Esophagus squamous epithelium (tissue), 5 donors: ENCODE measurements around the gene PPM1N. TPM values are rescaled to one million over a fixed set of nuclear protein-coding genes. Genes with fewer than 3 reads are reported as not detected.
A peak's percentile ranks its signal among the peaks of the same experiment; 100 is the strongest.

Experiments used
- DNase-seq: peaks from one replicate; lab custom pipeline; 2025; lab: John Stamatoyannopoulos, UW
- H3K27ac ChIP-seq, 4 donors: fragments of 200-600 bp; sonication (generic); one replicate each; pipeline ENCODE4 v1.5.1; 2016 to 2019; ENCODE audit warnings: mild to moderate bottlenecking in 1 of 4
- H3K27me3 ChIP-seq, 4 donors: fragments of 200-600 bp; sonication (generic); 1 replicate in 3 of 4; 2 replicates in 1 of 4; pipeline versions ENCODE4 v1.5.1 to v1.6.0; 2017 to 2021; ENCODE audit warnings: antibody characterized with exemption in 1 of 4
- H3K36me3 ChIP-seq, 3 donors: fragments of 200-600 bp; sonication (generic); one replicate each; pipeline ENCODE4 v1.5.1; 2016 to 2019
- H3K4me1 ChIP-seq, 3 donors: fragments of 200-600 bp; sonication (generic); one replicate each; pipeline ENCODE4 v1.5.1; 2017 to 2019
- H3K4me3 ChIP-seq, 4 donors: fragments of 200-600 bp; sonication (generic); 1 replicate in 3 of 4; 2 replicates in 1 of 4; pipeline ENCODE4 v1.5.1; 2016 to 2019; ENCODE audit warnings: mild to moderate bottlenecking in 2 of 4, moderate library complexity in 1 of 4
- H3K9me3 ChIP-seq, 3 donors: fragments of 200-600 bp; sonication (generic); one replicate each; pipeline ENCODE4 v1.5.1; 2016 to 2019
- POLR2A ChIP-seq, 4 donors: fragments of 450-650 bp; IDR thresholded peaks; one replicate each; pipeline ENCODE4 v1.6.1; 2017; ENCODE audit warnings: antibody characterized with exemption in 4 of 4, mild to moderate bottlenecking in 4 of 4, moderate library complexity in 3 of 4
- WGBS, 2 donors: methylation state at CpG; one replicate each; pipeline ENCODE4 v1.1.5; 2018; 5-methylcytosine and 5-hydroxymethylcytosine counted together
- intact Hi-C: fragments of 100-400 bp; cut with DNase I; formaldehyde crosslinking; loops from one replicate; pipeline ENCODE4 v1.15.0; 2022
- total RNA-seq, 4 donors: library from RNA; depleted of rRNA; stranded (reverse); fragments of >200 nt; gene quantifications; one replicate each; pipeline ENCODE4 v1.1.0, GENCODE V29; 2016
- TF ChIP-seq, protein P1 (sequence below), 6 experiments: fragments of 450-650 bp in 4 of 6; fragments of 200-600 bp in 2 of 6; sonication (generic) in 2 of 6; IDR thresholded peaks; one replicate each; pipeline ENCODE4 v1.5.1; 2016 to 2019; ENCODE audit warnings: antibody characterized with exemption in 6 of 6, mild to moderate bottlenecking in 4 of 6, moderate library complexity in 4 of 6
- donor health status: DM: yes; HTN: yes; CAD: no.

PPM1N gene
- total RNA-seq, 4 donors from 2014 or later = 1.8 to 6.7 (median 4.0) TPM

GRCh38 chr19:45475537-45476291 lies 22.5 kb upstream of the PPM1N start:
- no peak overlapping the region for H3K4me3 ChIP-seq
- H3K36me3 ChIP-seq = no peaks in the 10 kb centered on the region
- TF ChIP-seq, protein P1, sequence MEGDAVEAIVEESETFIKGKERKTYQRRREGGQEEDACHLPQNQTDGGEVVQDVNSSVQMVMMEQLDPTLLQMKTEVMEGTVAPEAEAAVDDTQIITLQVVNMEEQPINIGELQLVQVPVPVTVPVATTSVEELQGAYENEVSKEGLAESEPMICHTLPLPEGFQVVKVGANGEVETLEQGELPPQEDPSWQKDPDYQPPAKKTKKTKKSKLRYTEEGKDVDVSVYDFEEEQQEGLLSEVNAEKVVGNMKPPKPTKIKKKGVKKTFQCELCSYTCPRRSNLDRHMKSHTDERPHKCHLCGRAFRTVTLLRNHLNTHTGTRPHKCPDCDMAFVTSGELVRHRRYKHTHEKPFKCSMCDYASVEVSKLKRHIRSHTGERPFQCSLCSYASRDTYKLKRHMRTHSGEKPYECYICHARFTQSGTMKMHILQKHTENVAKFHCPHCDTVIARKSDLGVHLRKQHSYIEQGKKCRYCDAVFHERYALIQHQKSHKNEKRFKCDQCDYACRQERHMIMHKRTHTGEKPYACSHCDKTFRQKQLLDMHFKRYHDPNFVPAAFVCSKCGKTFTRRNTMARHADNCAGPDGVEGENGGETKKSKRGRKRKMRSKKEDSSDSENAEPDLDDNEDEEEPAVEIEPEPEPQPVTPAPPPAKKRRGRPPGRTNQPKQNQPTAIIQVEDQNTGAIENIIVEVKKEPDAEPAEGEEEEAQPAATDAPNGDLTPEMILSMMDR (IDR thresholded peaks at IDR 0.05) = no peak
- no peak for TF ChIP-seq POLR2A (IDR thresholded peaks at IDR 0.05)
- no peaks in the 10 kb centered on the region for H3K27me3 ChIP-seq
- DNase-seq = no peak
- no peak overlapping the region for H3K27ac ChIP-seq
- intact Hi-C loops = no loop called here
- 69 to 78% methylated on average over 6 of the region's 6 CpGs for WGBS, 2 donors
- no peaks in the 10 kb centered on the region for H3K9me3 ChIP-seq
- peaks cover 5 to 23% (median 8%) of the 10 kb centered on the region in 3 donors for H3K4me1 ChIP-seq

DNA sequence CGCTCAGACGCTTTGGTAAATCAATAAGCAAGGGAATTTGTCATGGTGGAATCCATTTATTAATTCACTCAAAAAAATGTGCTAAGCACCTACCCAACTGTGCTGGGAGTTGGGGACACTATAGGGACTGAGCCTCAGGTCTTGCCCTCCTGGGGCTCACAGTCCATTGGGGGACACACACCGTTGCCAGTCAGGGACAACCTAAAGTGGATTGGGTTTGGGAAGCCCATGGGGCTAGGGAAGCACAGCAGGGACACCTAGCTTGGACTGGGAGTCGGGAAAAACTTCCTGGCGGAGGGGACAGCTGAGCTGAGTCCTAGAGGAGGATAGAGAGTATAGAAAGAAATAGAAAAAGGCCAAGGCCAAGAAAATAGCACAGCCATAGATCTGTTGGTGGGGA lies 21.9 kb upstream of the PPM1N start:
- no peak overlapping the region for H3K27ac ChIP-seq
- no peaks in the 10 kb centered on the region for H3K9me3 ChIP-seq
- no peaks in the 10 kb centered on the region for H3K27me3 ChIP-seq
- DNase-seq = no peak
- no peak overlapping the region for H3K4me3 ChIP-seq
- intact Hi-C loops = no loop called here
- no peaks in the 10 kb centered on the region for H3K36me3 ChIP-seq
- WGBS, 2 donors = 59 to 76% methylated on average over 4 to 5 of the region's 5 CpGs
- TF ChIP-seq POLR2A (IDR thresholded peaks at IDR 0.05) = no peak
- TF ChIP-seq, protein P1 (IDR thresholded peaks at IDR 0.05) = no peak
- peaks cover 5 to 20% (median 6%) of the 10 kb centered on the region in 3 donors for H3K4me1 ChIP-seq

- DNase-seq = no peak
- no peak overlapping the region for H3K27ac ChIP-seq
- H3K4me3 ChIP-seq = no peak overlapping the region
- H3K4me1 ChIP-seq = peaks cover 5 to 20% (median 6%) of the 10 kb centered on the region in 3 donors
- WGBS, 2 donors = 54 to 57% methylated on average over 5 of the region's 5 CpGs
- TF ChIP-seq, protein P1 (IDR thresholded peaks at IDR 0.05) = no peak
- TF ChIP-seq POLR2A (IDR thresholded peaks at IDR 0.05) = no peak
- no peaks in the 10 kb centered on the region for H3K9me3 ChIP-seq
- H3K36me3 ChIP-seq = no peaks in the 10 kb centered on the region
- H3K27me3 ChIP-seq = no peaks in the 10 kb centered on the region
- intact Hi-C loops = no loop called here
Measured at GRCh38 chr19:45477186-45477585, 21.1 kb upstream of the PPM1N start.

DNA sequence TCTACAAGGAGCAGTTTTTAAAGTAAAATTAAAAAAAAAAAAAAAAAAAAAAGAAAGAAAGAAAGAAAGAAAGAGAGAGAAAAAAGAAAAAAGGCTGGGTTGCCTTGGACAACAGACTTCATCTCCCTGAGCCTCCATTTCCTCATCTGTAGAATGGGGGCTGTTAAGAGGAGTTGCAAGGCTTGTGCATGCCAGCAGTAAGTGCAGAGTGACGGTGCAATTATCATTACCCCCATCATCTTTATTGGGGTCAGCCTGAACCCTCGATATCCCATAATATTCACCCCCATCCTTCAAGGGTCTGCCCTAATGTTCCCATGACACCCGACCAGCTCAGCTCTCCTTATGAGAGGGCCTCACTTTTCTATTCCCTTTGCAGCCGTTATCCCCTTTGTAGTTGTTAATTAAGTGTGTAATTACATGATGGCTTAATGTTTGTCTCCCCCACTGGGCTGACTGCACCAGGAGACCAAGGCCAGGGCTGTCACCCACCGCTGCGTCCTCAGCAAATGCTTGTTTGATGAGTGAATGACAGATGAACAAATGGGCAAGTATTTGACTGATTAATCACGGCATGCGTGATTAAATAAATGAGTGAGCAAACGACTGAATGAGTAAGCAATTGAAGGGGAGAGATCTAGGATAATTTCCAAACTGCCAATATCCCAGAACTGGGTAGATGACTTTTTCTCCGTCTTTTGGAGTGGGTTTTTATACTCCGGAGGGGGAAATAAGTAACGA lies 20.4 kb upstream of the PPM1N start:
- no peak for DNase-seq
- Histone ChIP-seq H3K36me3 (no peaks in the 10 kb centered on the region), H3K27ac (peak overlapping the region; percentile 92 to 96 (median 94)), H3K4me3 (peak overlapping the region; percentile 45 to 71 (median 54)), H3K27me3 (no peaks in the 10 kb centered on the region), H3K9me3 (no peaks in the 10 kb centered on the region), H3K4me1 (peaks cover 5 to 20% (median 6%) of the 10 kb centered on the region in 3 donors)
- 4 to 5% methylated on average over 12 of the region's 12 CpGs for WGBS, 2 donors
- intact Hi-C loops = loop anchor here (2.0 kb wide), 1 partner anchor 39 kb away; no protein-coding TSS in a partner anchor
- TF ChIP-seq POLR2A (IDR thresholded peaks at IDR 0.05) = no peak
- TF ChIP-seq, protein P1 (IDR thresholded peaks at IDR 0.05) = no peak
